ENCODE measurements around the gene BCL2L2.

DNA sequence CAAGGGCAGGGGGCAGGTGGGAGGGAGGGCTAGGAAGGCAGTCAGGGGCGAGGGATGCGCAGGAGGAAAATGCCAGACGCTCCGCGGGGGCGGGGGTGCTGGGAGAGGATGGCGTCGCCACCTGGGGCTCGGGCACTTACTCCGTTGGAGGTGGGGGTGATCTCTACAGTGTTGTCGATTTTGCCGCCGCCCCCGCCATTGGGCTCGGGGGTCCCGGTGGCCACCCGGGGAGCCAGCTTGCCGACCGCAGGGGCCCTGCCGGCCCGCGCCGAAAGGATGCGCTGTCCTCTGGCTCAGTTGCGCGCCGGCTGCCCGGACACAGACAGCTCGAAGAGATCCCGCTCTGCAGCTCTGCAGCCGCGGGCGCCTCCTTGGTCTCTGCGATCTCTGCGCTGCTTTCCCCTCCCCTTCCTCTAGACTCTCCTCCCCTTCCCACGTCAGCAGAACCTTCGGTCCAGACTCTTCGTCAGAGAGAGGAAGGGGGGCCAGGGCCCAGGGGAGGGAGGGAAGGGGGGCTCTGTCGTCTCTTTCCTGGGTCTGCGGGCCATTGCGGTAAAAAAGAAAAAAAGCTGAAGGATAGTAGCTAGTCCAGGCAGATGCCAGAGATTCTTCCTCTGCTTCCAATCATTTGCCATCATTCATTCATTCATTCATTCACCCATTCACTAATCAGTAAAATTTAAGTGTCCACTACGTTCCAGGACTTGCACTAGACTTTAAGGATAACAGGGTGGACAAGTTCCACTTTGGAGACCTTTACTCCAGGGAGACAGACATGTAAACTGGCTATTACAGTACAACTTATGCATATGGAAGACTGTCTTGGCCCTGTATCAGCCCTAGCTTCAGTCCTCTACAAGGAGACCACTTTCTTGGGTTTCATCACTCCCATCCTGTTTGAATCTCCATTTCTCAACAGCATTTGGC, 46.1 kb downstream of the BCL2L2 start, which contains the start of gene SLC22A17:
- TF ChIP-seq POLR2AphosphoS5 (IDR thresholded peaks at IDR 0.05; ENCODE audit: borderline replicate concordance, low read depth, low read length): peak; percentile 62; the same call in 1 of the 2 replicates
- TF ChIP-seq EZH2 (IDR thresholded peaks at IDR 0.05): no peak
